Ishikawa (cell line): ENCODE measurements around the gene NTRK3.

ENCODE experiments used
- REST ChIP-seq: IDR thresholded peaks from 2 replicates; pipeline ENCODE4 v1.6.1; 2012; ENCODE audit warnings: low read depth, mild to moderate bottlenecking
- TAF1 ChIP-seq: IDR thresholded peaks from 2 replicates; pipeline ENCODE4 v1.6.1; 2012; ENCODE audit warnings: low read depth, mild to moderate bottlenecking
- USF1 ChIP-seq: IDR thresholded peaks from 2 replicates; pipeline ENCODE4 v1.6.1; 2012
- YY1 ChIP-seq: IDR thresholded peaks from 2 replicates; pipeline ENCODE4 v1.6.1; 2012; ENCODE audit warnings: low read depth

- TF ChIP-seq YY1 = no peak
- TF ChIP-seq TAF1 = no peak
- no peak for TF ChIP-seq REST
- TF ChIP-seq USF1 = no peak
Observed at GRCh38 chr15:88221836-88222235, 34.7 kb downstream of the NTRK3 start.
